Activated CD8-positive, alpha-beta T cell treated with anti-CD3 and anti-CD28 coated beads for 36 hours (primary cell): ENCODE results near the gene CASP8. TPM values are rescaled to one million over a fixed set of nuclear protein-coding genes. Genes with fewer than 3 reads are reported as not detected.
"Not testable (repeated sequence)": the region's sequence is repeated elsewhere in the genome, so short reads cannot be mapped to it uniquely, and the experiment has no call there.

Source experiments
- ATAC-seq: fragments of 200-7000 bp; cut with Tn5 transposase; one replicate; pipeline ENCODE4 v1.10.0; 2021; ENCODE audit warnings: mild to moderate bottlenecking, moderate library complexity
- CTCF ChIA-PET: fragments of 350-600 bp; sonication (Branson Sonifier 250); formaldehyde crosslinking; loops from one replicate; lab custom pipeline; 2021; ENCODE audit warnings: antibody characterized with exemption; lab: Charles Lee
- POLR2A ChIA-PET: fragments of 350-600 bp; sonication (Branson Sonifier 250); formaldehyde crosslinking; loops from one replicate; lab custom pipeline; 2021; ENCODE audit warnings: antibody characterized with exemption; lab: Charles Lee
- DNase-seq: peaks from one replicate; pipeline ENCODE4 v3.0.0-alpha.2; 2020
- H3K27ac Mint-ChIP-seq: one replicate; pipeline ENCODE4 v1.8.0; 2021; ENCODE audit warnings: mild to moderate bottlenecking, mixed read lengths
- H3K27me3 Mint-ChIP-seq: one replicate; pipeline ENCODE4 v1.8.0; 2021; ENCODE audit warnings: mixed read lengths
- H3K36me3 Mint-ChIP-seq: one replicate; pipeline ENCODE4 v1.8.0; 2021; ENCODE audit warnings: low read depth, mixed read lengths
- H3K4me1 Mint-ChIP-seq: one replicate; pipeline ENCODE4 v1.8.0; 2021; ENCODE audit warnings: low read depth, mixed read lengths
- H3K4me3 Mint-ChIP-seq: one replicate; pipeline ENCODE4 v1.8.0; 2021; ENCODE audit warnings: mild to moderate bottlenecking, moderate library complexity, mixed read lengths
- H3K9me3 Mint-ChIP-seq: one replicate; pipeline ENCODE4 v1.8.0; 2021; ENCODE audit warnings: mixed read lengths
- CTCF ChIP-seq: fragments of 200-600 bp; IDR thresholded peaks from one replicate; pipeline ENCODE4 v1.8.0; 2022; ENCODE audit warnings: antibody characterized with exemption, mild to moderate bottlenecking
- intact Hi-C: fragments of 100-400 bp; cut with micrococcal nuclease; formaldehyde crosslinking; loops from one replicate; pipeline ENCODE4 v1.10.0; 2022
- total RNA-seq, 2 experiments: library from RNA; stranded (reverse); gene quantifications; one replicate each; pipeline ENCODE4 v1.2.3, GENCODE V29; 2021

CASP8 gene
- total RNA-seq, 2 experiments from 2014 or later, result 35.2 to 38.4 TPM

- TF ChIP-seq CTCF, result no peak
- H3K27ac Mint-ChIP-seq, result peak overlapping the region; percentile 17
- no peak for ATAC-seq
- peaks cover 56% of the 10 kb centered on the region for H3K36me3 Mint-ChIP-seq
- no peak overlapping the region for H3K4me3 Mint-ChIP-seq
- ChIA-PET POLR2A (interaction anchor here (2.1 kb wide), 1 partner anchor 8 kb away, joined by 6 read pairs; no protein-coding TSS in a partner anchor), CTCF (interaction anchor here (1.0 to 1.7 kb wide), 4 partner anchors 8 to 167 kb away, joined by 3 to 4 read pairs (median 3); no protein-coding TSS in a partner anchor)
- no peak for DNase-seq
- no peaks in the 10 kb centered on the region for H3K27me3 Mint-ChIP-seq
- H3K9me3 Mint-ChIP-seq, result peaks cover 4% of the 10 kb centered on the region
- intact Hi-C loops, result no loop called here
- peaks cover 18% of the 10 kb centered on the region for H3K4me1 Mint-ChIP-seq
Measured at GRCh38 chr2:201285499-201285898, 25.2 kb downstream of the CASP8 start.

- peaks cover 62% of the 10 kb centered on the region for H3K36me3 Mint-ChIP-seq
- not testable (repeated sequence) for DNase-seq
- CTCF ChIA-PET, result interaction anchor here (0.9 to 2.3 kb wide), 2 partner anchors 9 to 13 kb away, joined by 3 to 11 read pairs; no protein-coding TSS in a partner anchor
Measured at GRCh38 chr2:201290457-201291148, 30.3 kb downstream of the CASP8 start.

GRCh38 chr2:201298462-201299052, 38.2 kb downstream of the CASP8 start:
- intact Hi-C loops, result no loop called here
- POLR2A ChIA-PET, result no interaction called here
- Mint-ChIP-seq H3K27ac (no peak overlapping the region), H3K4me1 (peaks cover 5% of the 10 kb centered on the region), H3K36me3 (peaks cover 39% of the 10 kb centered on the region), H3K9me3 (peaks cover 26% of the 10 kb centered on the region), H3K4me3 (no peak overlapping the region), H3K27me3 (no peaks in the 10 kb centered on the region)
- no peak for TF ChIP-seq CTCF
- DNase-seq (no peak), ATAC-seq (no peak)
- CTCF ChIA-PET, result interaction anchor here (1.0 to 1.3 kb wide), 3 partner anchors 11 to 66 kb away, joined by 3 read pairs; no protein-coding TSS in a partner anchor

More at GRCh38 chr2:201290457-201291148, 30.3 kb downstream of the CASP8 start:
- POLR2A ChIA-PET, result interaction anchor here (1.0 kb wide), 1 partner anchor 48 kb away, joined by 4 read pairs; no protein-coding TSS in a partner anchor
- H3K4me1 Mint-ChIP-seq, intact Hi-C loops, H3K27ac Mint-ChIP-seq, ATAC-seq, H3K27me3 Mint-ChIP-seq, H3K4me3 Mint-ChIP-seq: not testable (repeated sequence)
- peaks cover 23% of the 10 kb centered on the region for H3K9me3 Mint-ChIP-seq

DNA sequence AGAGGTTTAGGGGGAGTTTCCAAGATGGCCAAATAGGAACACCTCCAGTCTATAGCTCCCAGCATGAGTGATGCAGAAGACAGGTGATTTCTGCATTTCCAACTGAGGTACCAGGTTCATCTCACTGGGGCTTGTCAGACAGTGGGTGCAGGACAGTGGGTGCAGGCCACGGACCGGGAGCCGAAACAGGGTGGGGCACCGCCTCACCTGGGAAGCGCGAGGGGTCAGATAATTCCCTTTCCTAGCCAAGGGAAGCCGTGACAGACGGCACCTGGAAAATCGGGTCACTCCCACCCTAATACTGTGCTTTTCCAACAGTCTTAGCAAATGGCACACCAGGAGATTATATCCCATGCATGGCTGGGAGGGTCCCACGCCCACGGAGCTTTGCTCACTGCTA, 39.6 kb downstream of the CASP8 start:
- Mint-ChIP-seq H3K9me3 (peaks cover 26% of the 10 kb centered on the region), H3K36me3 (peaks cover 40% of the 10 kb centered on the region)
- CTCF ChIA-PET, result interaction anchor here (0.6 to 1.3 kb wide), 4 partner anchors 9 to 65 kb away, joined by 3 read pairs; no protein-coding TSS in a partner anchor
- DNase-seq, H3K4me3 Mint-ChIP-seq, POLR2A ChIA-PET, H3K27ac Mint-ChIP-seq, ATAC-seq, H3K4me1 Mint-ChIP-seq, intact Hi-C loops, H3K27me3 Mint-ChIP-seq: not testable (repeated sequence)

GRCh38 chr2:201307876-201308275, 47.5 kb downstream of the CASP8 start:
- Mint-ChIP-seq H3K36me3 (peaks cover 38% of the 10 kb centered on the region), H3K27ac (no peak overlapping the region), H3K9me3 (peaks cover 2% of the 10 kb centered on the region), H3K4me3 (no peak overlapping the region), H3K27me3 (no peaks in the 10 kb centered on the region), H3K4me1 (no peaks in the 10 kb centered on the region)
- POLR2A ChIA-PET, result no interaction called here
- intact Hi-C loops, result no loop called here
- DNase-seq (no peak), ATAC-seq (no peak)
- CTCF ChIA-PET, result no interaction called here
- TF ChIP-seq CTCF, result no peak
